Hepatocyte (in vitro differentiated cells): ENCODE results near the gene LSM12. TPM values are rescaled to one million over a fixed set of nuclear protein-coding genes. Genes with fewer than 3 reads are reported as not detected.

Experiments
- DNase-seq: peaks from one replicate; pipeline ENCODE4 v3.0.0-alpha.2; 2016; ENCODE audit warnings: low spot score
- H2AFZ ChIP-seq: fragments of 200-600 bp; sonication (generic); 2 replicates; pipeline ENCODE4 v1.6.0; 2016; ENCODE audit warnings: antibody characterized with exemption, mild to moderate bottlenecking
- H3K27ac ChIP-seq: fragments of 200-600 bp; sonication (generic); 2 replicates; pipeline ENCODE4 v1.5.1; 2016; ENCODE audit warnings: mild to moderate bottlenecking
- H3K27me3 ChIP-seq: fragments of 200-600 bp; sonication (generic); 2 replicates; pipeline ENCODE4 v1.6.1; 2016
- H3K36me3 ChIP-seq: fragments of 200-600 bp; sonication (generic); replicated peaks from 2 replicates; pipeline ENCODE4 v1.5.1; 2016; ENCODE audit warnings: low read depth; ENCODE audit not compliant: insufficient read depth
- H3K4me1 ChIP-seq: fragments of 200-600 bp; sonication (generic); 2 replicates; pipeline ENCODE4 v1.5.1; 2016; ENCODE audit warnings: mild to moderate bottlenecking, moderate library complexity; ENCODE audit not compliant: insufficient read depth
- H3K4me2 ChIP-seq: fragments of 200-600 bp; sonication (generic); 2 replicates; pipeline ENCODE4 v1.6.0; 2016
- H3K4me3 ChIP-seq: fragments of 200-600 bp; sonication (generic); 2 replicates; pipeline ENCODE4 v1.5.1; 2016; ENCODE audit warnings: mild to moderate bottlenecking
- H3K79me2 ChIP-seq: fragments of 200-600 bp; sonication (generic); 2 replicates; pipeline ENCODE4 v1.6.0; 2017; ENCODE audit warnings: mild to moderate bottlenecking
- H3K9me2 ChIP-seq: fragments of 200-600 bp; sonication (generic); replicated peaks from 2 replicates; pipeline ENCODE4 v1.6.0; 2017; ENCODE audit warnings: mild to moderate bottlenecking; ENCODE audit not compliant: insufficient read depth
- H3K9me3 ChIP-seq: fragments of 200-600 bp; sonication (generic); 2 replicates; pipeline ENCODE4 v1.5.1; 2016; ENCODE audit warnings: low read depth, mild to moderate bottlenecking
- H4K20me1 ChIP-seq: fragments of 200-600 bp; sonication (generic); 2 replicates; pipeline ENCODE4 v1.6.0; 2016; ENCODE audit warnings: mild to moderate bottlenecking; ENCODE audit not compliant: insufficient read depth, poor library complexity, severe bottlenecking
- EZH2 ChIP-seq: fragments of 200-600 bp; sonication (generic); IDR thresholded peaks from 2 replicates; pipeline ENCODE4 v1.6.1; 2016; ENCODE audit warnings: antibody characterized with exemption, mild to moderate bottlenecking, borderline replicate concordance
- EZH2phosphoT487 ChIP-seq: fragments of 200-600 bp; sonication (generic); IDR thresholded peaks from one replicate; pipeline ENCODE4 v1.6.1; 2018; ENCODE audit warnings: antibody characterized with exemption, mild to moderate bottlenecking, low read depth, moderate library complexity; ENCODE audit not compliant: unreplicated experiment, severe bottlenecking
- WGBS: methylation state at CpG from one replicate; pipeline ENCODE4 v1.1.6; 2016; ENCODE audit warnings: low lambda C conversion rate; ENCODE audit errors: missing lambda C conversion rate; 5-methylcytosine and 5-hydroxymethylcytosine counted together
- polyA plus RNA-seq: library from polyadenylated mRNA; unstranded; fragments of >200 nt; fragmentation: Nextera tagmentation; extraction: Ambion mirVana; gene quantifications from 2 replicates; pipeline ENCODE4 v1.2.1, GENCODE V29; 2016
- total RNA-seq: library from RNA; depleted of rRNA; stranded (reverse); fragments of >200 nt; gene quantifications from 2 replicates; pipeline ENCODE4 v1.2.3, GENCODE V29; 2014
- TF ChIP-seq, protein P1 (sequence below): fragments of 200-600 bp; sonication (generic); IDR thresholded peaks from 2 replicates; pipeline ENCODE4 v1.5.1; 2016; ENCODE audit warnings: antibody characterized with exemption, mild to moderate bottlenecking; ENCODE audit not compliant: poor library complexity

LSM12 gene
- total and polyA plus RNA-seq, 2 experiments from 2014 or later, result 40.4 to 44.5 TPM

DNA sequence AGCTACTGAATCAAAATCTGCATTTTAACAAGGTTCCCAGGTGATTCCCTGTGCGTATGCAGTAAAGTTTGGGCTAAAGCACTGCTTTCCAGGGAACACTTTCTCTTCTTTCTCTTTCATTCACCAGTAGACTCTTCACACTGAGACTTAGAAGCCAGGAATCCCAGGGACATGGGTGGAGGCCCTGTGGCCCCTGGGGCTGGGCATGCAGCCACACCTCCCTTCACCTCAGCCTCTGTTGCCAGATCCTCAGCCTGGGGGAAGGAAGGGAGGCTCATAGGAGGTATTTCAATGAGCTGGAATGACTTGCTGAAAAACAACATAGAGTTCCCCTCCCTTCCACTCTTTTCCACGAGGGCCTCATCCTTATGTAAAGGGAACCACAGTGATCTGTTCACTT, 5.3 kb upstream of the LSM12 start:
- H3K9me2 ChIP-seq, result no peaks in the 10 kb centered on the region
- no peaks in the 10 kb centered on the region for H3K27me3 ChIP-seq
- H3K36me3 ChIP-seq, result no peaks in the 10 kb centered on the region
- peaks cover 31% of the 10 kb centered on the region for H3K79me2 ChIP-seq
- no peaks in the 10 kb centered on the region for H3K9me3 ChIP-seq
- no peak for DNase-seq
- peaks cover 32% of the 10 kb centered on the region for H3K4me1 ChIP-seq
- WGBS, result 35% methylated on average over 2 of the region's 2 CpGs
- H4K20me1 ChIP-seq, result no peaks in the 10 kb centered on the region
- H3K4me2 ChIP-seq, result peak overlapping the region; percentile 76
- H2AFZ ChIP-seq, result no peak overlapping the region
- peak overlapping the region; percentile 34 for H3K4me3 ChIP-seq
- TF ChIP-seq EZH2 (no peak), EZH2phosphoT487 (no peak)
- TF ChIP-seq, protein P1, sequence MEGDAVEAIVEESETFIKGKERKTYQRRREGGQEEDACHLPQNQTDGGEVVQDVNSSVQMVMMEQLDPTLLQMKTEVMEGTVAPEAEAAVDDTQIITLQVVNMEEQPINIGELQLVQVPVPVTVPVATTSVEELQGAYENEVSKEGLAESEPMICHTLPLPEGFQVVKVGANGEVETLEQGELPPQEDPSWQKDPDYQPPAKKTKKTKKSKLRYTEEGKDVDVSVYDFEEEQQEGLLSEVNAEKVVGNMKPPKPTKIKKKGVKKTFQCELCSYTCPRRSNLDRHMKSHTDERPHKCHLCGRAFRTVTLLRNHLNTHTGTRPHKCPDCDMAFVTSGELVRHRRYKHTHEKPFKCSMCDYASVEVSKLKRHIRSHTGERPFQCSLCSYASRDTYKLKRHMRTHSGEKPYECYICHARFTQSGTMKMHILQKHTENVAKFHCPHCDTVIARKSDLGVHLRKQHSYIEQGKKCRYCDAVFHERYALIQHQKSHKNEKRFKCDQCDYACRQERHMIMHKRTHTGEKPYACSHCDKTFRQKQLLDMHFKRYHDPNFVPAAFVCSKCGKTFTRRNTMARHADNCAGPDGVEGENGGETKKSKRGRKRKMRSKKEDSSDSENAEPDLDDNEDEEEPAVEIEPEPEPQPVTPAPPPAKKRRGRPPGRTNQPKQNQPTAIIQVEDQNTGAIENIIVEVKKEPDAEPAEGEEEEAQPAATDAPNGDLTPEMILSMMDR, result no peak
- H3K27ac ChIP-seq, result peak overlapping the region; percentile 96

DNA sequence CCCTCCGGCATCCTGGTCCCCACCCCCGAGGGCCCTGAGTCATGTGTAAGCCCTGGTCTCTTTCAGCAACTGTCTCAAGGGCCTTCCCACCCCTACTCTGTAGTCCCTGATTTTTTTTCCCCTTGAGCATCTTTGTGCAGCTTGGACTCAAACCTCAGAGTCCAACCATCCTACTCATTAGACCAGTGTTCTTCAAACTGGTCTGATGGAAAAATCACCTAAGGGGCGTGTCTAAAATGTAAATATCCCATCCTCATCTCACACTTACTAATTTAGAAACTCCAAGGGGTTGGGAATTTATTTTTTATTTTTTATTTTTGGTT, 4.7 kb upstream of the LSM12 start:
- Histone ChIP-seq H3K4me3 (peak overlapping the region; percentile 34), H3K79me2 (peaks cover 31% of the 10 kb centered on the region), H3K27me3 (no peaks in the 10 kb centered on the region), H2AFZ (peak overlapping the region; percentile 46), H3K4me1 (peaks cover 26% of the 10 kb centered on the region), H3K4me2 (peak overlapping the region; percentile 76), H4K20me1 (no peaks in the 10 kb centered on the region), H3K36me3 (no peaks in the 10 kb centered on the region), H3K9me2 (no peaks in the 10 kb centered on the region), H3K9me3 (no peaks in the 10 kb centered on the region), H3K27ac (peak overlapping the region; percentile 96)
- 6% methylated on average over 3 of the region's 3 CpGs for WGBS
- TF ChIP-seq EZH2phosphoT487 (no peak), EZH2 (no peak)
- TF ChIP-seq, protein P1, result no peak
- DNase-seq, result no peak

DNA sequence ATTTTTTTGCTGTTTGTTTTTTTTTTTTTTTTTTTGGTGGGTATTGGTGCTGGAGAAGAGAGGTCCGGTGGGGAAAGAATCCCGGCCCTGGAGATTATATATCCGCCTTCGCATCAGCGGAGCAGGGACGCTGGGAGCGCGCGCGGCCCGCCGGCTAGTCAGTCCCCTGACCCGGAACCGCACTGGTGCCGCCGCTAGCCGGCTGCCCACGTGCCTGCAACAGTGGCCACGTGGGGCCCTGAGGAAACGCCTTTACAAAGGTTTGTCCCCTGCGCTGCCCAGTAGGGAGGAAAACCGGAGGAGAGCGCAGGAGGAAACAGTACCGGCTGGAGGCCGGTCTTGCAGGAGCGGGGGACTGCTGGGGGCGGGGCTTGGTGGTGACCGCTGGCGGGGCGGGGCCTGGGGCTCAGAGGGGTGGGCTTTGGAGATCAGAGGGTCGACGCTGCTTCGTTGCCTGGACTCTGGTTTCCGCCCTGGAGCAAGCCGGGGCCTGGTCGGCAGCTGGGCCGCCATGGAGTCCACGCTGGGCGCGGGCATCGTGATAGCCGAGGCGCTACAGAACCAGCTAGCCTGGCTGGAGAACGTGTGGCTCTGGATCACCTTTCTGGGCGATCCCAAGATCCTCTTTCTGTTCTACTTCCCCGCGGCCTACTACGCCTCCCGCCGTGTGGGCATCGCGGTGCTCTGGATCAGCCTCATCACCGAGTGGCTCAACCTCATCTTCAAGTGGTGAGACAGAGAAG, 4.2 kb upstream of the LSM12 start, which contains the start of gene G6PC3:
TSS of gene G6PC3 (plus strand) at position 281 of the 743 bp plus-strand sequence. CDS start at position 512, 231 bp downstream.
- Histone ChIP-seq H3K79me2 (peaks cover 35% of the 10 kb centered on the region), H2AFZ (peak within 1 kb of the TSS; percentile 54), H3K27ac (peak within 1 kb of the TSS; percentile 96), H3K9me3 (no peaks in the 10 kb centered on the region), H3K9me2 (no peaks in the 10 kb centered on the region), H3K4me3 (peak within 1 kb of the TSS; percentile 34), H3K27me3 (no peaks in the 10 kb centered on the region), H4K20me1 (peaks cover under 1% of the 10 kb centered on the region), H3K4me1 (peaks cover 26% of the 10 kb centered on the region), H3K36me3 (no peaks in the 10 kb centered on the region), H3K4me2 (peak within 1 kb of the TSS; percentile 76)
- TF ChIP-seq EZH2phosphoT487 (no peak), EZH2 (no peak)
- TF ChIP-seq, protein P1, result no peak
- DNase-seq, result peak; percentile 98
- WGBS, result under 1% methylated on average over 47 of the region's 53 CpGs
